Naive thymus-derived CD4-positive, alpha-beta T cell (primary cell): Measurements from ENCODE around the gene NFATC2. TPM values are rescaled to one million over a fixed set of nuclear protein-coding genes. Genes with fewer than 3 reads are reported as not detected.
A peak's percentile ranks its signal among the peaks of the same experiment; 100 is the strongest.
"Not testable (repeated sequence)": the region's sequence is repeated elsewhere in the genome, so short reads cannot be mapped to it uniquely, and the experiment has no call there.

Experiments
- ATAC-seq: fragments of 150-1000 bp; cut with Tn5 transposase; 2 replicates; pipeline ENCODE4 v1.10.0; 2021; ENCODE audit warnings: mild to moderate bottlenecking, moderate library complexity
- CTCF ChIA-PET: fragments of 350-600 bp; sonication (Branson Sonifier 250); formaldehyde crosslinking; loops from one replicate; lab custom pipeline; 2021; ENCODE audit warnings: antibody characterized with exemption; lab: Charles Lee
- POLR2A ChIA-PET: fragments of 350-600 bp; sonication (Branson Sonifier 250); formaldehyde crosslinking; loops from one replicate; lab custom pipeline; 2021; ENCODE audit warnings: antibody characterized with exemption, inconsistent platforms; lab: Charles Lee
- DNase-seq, 9 donors: peaks; one replicate each; pipeline versions ENCODE4 v3.0.0 to v3.0.0-alpha.2; 2020 to 2022; ENCODE audit warnings: mixed read lengths in 1 of 9
- H3K27ac ChIP-seq: one replicate; pipeline ENCODE4 v1.7.0; 2013; ENCODE audit warnings: mild to moderate bottlenecking, low read depth, low read length, moderate library complexity
- H3K27me3 ChIP-seq, 2 donors: one replicate each; pipeline ENCODE4 v1.7.0; 2013; ENCODE audit warnings: low read length in 2 of 2, mild to moderate bottlenecking in 2 of 2, moderate library complexity in 2 of 2; ENCODE audit not compliant: control insufficient read depth in 2 of 2, insufficient read depth in 2 of 2
- H3K36me3 ChIP-seq, 3 experiments: 1 replicate in 2 of 3; 2 replicates in 1 of 3; pipeline ENCODE4 v1.7.0; 2013; ENCODE audit warnings: low read length in 3 of 3, mild to moderate bottlenecking in 3 of 3, moderate library complexity in 1 of 3; ENCODE audit not compliant: insufficient read depth in 3 of 3, control insufficient read depth in 2 of 3
- H3K4me1 ChIP-seq, 2 donors: one replicate each; pipeline ENCODE4 v1.7.0; 2013; ENCODE audit warnings: low read length in 2 of 2, mild to moderate bottlenecking in 2 of 2, moderate library complexity in 1 of 2; ENCODE audit not compliant: control insufficient read depth in 2 of 2, insufficient read depth in 2 of 2
- H3K4me3 ChIP-seq: 2 replicates; pipeline ENCODE4 v1.7.0; 2013; ENCODE audit warnings: mild to moderate bottlenecking, low read length
- H3K9me3 ChIP-seq, 3 experiments: 1 replicate in 2 of 3; 2 replicates in 1 of 3; pipeline ENCODE4 v1.7.0; 2013; ENCODE audit warnings: low read length in 3 of 3; ENCODE audit not compliant: control insufficient read depth in 2 of 3
- H3K27ac Mint-ChIP-seq, 9 donors: one replicate each; pipeline ENCODE4 v1.8.0; 2020 to 2022; ENCODE audit warnings: mixed read lengths in 9 of 9, mild to moderate bottlenecking in 8 of 9, moderate library complexity in 5 of 9, inconsistent platforms in 2 of 9
- H3K27me3 Mint-ChIP-seq, 5 donors: one replicate each; pipeline ENCODE4 v1.8.0; 2021 to 2022; ENCODE audit warnings: mixed read lengths in 5 of 5, mild to moderate bottlenecking in 1 of 5
- H3K36me3 Mint-ChIP-seq, 5 donors: one replicate each; pipeline ENCODE4 v1.8.0; 2020 to 2022; ENCODE audit warnings: mixed read lengths in 5 of 5, mild to moderate bottlenecking in 3 of 5, inconsistent platforms in 1 of 5
- H3K4me1 Mint-ChIP-seq, 7 donors: one replicate each; pipeline ENCODE4 v1.8.0; 2020 to 2022; ENCODE audit warnings: mixed read lengths in 7 of 7, mild to moderate bottlenecking in 3 of 7, inconsistent platforms in 1 of 7
- H3K4me3 Mint-ChIP-seq, 10 donors: one replicate each; pipeline ENCODE4 v1.8.0; 2020 to 2022; ENCODE audit warnings: mild to moderate bottlenecking in 10 of 10, mixed read lengths in 10 of 10, moderate library complexity in 6 of 10, inconsistent platforms in 2 of 10
- H3K9me3 Mint-ChIP-seq, 11 donors: one replicate each; pipeline ENCODE4 v1.8.0; 2020 to 2022; ENCODE audit warnings: mixed read lengths in 11 of 11, mild to moderate bottlenecking in 4 of 11, inconsistent platforms in 1 of 11, moderate library complexity in 1 of 11
- intact Hi-C, 2 donors: fragments of 100-400 bp; cut with micrococcal nuclease; formaldehyde crosslinking; loops; one replicate each; pipeline ENCODE4 v1.15.1; 2023
- polyA plus RNA-seq, 2 donors: library from polyadenylated mRNA; unstranded; fragments of 300-500 nt; fragmentation: Illumina TruSeq; gene quantifications; one replicate each; pipeline ENCODE4 v1.2.3, GENCODE V29; 2021
- total RNA-seq, 6 experiments: library from RNA in 5 of 6; stranded (reverse) in 5 of 6; gene quantifications; 1 replicate in 5 of 6; 2 replicates in 1 of 6; pipeline ENCODE4 v1.2.3 and lab custom pipeline; 2021 to 2026

Gene NFATC2
- total and polyA plus RNA-seq, 7 experiments from 2014 or later = 16.6 to 66.8 (median 42.6) TPM

DNA sequence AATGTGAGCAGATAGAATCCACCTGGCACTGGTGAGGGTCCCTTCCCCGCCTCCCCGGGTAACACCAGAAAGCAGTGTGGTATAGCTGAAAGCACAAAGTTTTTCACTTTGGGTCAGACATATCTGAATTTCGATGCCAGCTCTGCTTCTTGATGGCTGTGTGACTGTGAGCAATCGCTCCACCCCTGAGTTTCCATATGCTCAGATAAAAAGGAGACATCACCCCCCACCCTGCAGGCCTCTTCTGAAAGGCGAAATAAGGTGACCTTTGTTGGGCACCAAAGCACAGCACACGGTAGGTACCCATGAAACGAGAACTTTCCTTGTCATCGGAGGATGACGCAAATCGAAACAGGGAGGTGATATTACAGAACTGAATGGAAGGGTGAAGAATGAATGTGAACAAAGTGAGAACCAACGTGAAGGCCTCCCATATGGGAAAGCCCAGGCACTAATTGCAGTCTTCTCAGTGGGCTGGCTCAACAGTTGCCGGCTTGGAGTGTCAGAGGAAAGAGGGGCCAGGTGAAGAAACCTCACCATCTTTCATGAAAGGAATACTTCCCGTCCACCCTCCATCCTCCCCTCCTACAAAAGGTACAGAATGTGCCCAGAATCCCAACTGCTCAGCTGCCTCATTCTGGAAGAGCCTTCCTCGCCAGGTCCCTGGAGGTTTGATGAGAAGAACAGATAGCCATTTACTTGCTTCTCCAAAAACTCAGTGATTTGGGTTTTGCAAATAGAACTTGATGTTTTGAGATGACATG is 61.8 kb downstream of the NFATC2 start:
- H3K4me1 ChIP-seq = peaks cover 30 to 33% of the 10 kb centered on the region in 2 donors
- H3K27ac ChIP-seq = peak overlapping the region; percentile 63
- H3K9me3 Mint-ChIP-seq = peaks cover 0 to 7% (median 0%) of the 10 kb centered on the region in 11 donors
- ChIA-PET CTCF (interaction anchor here (0.6 to 1.9 kb wide), 3 partner anchors 10 to 545 kb away, joined by 3 to 5 read pairs (median 5); no protein-coding TSS in a partner anchor), POLR2A (interaction anchor here (1.0 to 1.4 kb wide), 2 partner anchors 14 to 62 kb away, joined by 3 read pairs; partner anchors contain the start of gene NFATC2)
- DNase-seq (peak in 2 of 9 donors; percentile 36 to 66), ATAC-seq (peak; percentile 68)
- H3K9me3 ChIP-seq = no peaks in the 10 kb centered on the region
- H3K27ac Mint-ChIP-seq = peak overlapping the region; percentile 60 to 94 (median 88)
- intact Hi-C loops = loop anchor here (1.0 to 2.0 kb wide), 5 partner anchors 14 to 76 kb away; no protein-coding TSS in a partner anchor
- peak overlapping the region; percentile 60 to 86 (median 76) for H3K4me3 Mint-ChIP-seq
- peak overlapping the region; percentile 8 for H3K4me3 ChIP-seq
- peaks cover 0 to 16% (median 2%) of the 10 kb centered on the region in 3 experiments for H3K36me3 ChIP-seq
- H3K36me3 Mint-ChIP-seq = peaks cover 13 to 57% (median 30%) of the 10 kb centered on the region in 5 donors
- peaks cover 64 to 90% (median 86%) of the 10 kb centered on the region in 7 donors for H3K4me1 Mint-ChIP-seq
- no peaks in the 10 kb centered on the region for H3K27me3 ChIP-seq
- H3K27me3 Mint-ChIP-seq = no peaks in the 10 kb centered on the region

DNA sequence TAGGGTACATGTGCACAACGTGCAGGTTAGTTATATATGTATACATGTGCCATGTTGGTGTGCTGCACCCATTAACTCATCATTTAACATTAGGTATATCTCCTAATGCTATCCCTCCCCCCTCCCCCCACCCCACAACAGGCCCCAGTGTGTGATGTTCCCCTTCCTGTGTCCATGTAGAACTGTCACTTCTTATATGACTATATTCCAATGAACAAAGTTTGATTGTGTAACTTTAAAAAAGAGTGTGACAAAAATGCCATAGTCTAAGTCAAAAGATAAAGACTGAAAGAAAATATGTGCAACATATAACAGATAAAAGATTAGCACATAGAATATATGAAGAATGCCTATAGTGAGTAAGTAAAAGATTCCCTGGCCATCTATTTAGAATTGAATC is 66.4 kb downstream of the NFATC2 start:
- POLR2A ChIA-PET = interaction anchor here (1.5 kb wide), 1 partner anchor 17 kb away, joined by 8 read pairs; no protein-coding TSS in a partner anchor
- H3K27me3 ChIP-seq, H3K9me3 ChIP-seq, H3K9me3 Mint-ChIP-seq, H3K4me3 Mint-ChIP-seq, H3K27me3 Mint-ChIP-seq, ATAC-seq, H3K4me3 ChIP-seq, DNase-seq, intact Hi-C loops, CTCF ChIA-PET, H3K27ac ChIP-seq: not testable (repeated sequence)
- Mint-ChIP-seq H3K36me3 (peaks cover 6 to 65% (median 46%) of the 10 kb centered on the region in 5 donors), H3K4me1 (peaks cover 32 to 71% (median 63%) of the 10 kb centered on the region in 7 donors), H3K27ac (peak overlapping the region in 1 of 9 donors; percentile 44)
- Histone ChIP-seq H3K36me3 (peaks cover 2 to 41% (median 5%) of the 10 kb centered on the region in 3 experiments), H3K4me1 (peaks cover 26% of the 10 kb centered on the region in 2 donors)

DNA sequence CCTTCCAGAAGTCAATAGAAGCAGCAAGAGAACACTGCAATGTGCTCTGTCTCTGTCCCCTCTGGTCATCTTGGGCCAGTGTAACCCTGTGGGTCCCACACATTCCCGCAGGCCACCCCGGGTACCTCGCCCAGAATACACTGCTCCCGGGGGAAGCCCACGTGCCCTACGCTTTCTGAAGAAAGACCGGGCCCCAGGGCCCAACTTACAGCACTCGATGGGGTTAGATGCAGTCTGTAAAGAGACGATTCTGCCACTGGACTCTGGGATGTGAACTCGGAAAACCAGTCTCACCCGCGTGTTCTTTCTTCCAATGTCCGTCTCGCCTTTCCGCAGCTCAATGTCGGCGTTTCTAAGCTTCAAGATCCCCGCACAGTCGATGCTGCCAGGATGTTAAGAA is 68.7 kb downstream of the NFATC2 start:
- H3K27ac Mint-ChIP-seq = no peak overlapping the region
- no peak for DNase-seq
- CTCF ChIA-PET = no interaction called here

DNA sequence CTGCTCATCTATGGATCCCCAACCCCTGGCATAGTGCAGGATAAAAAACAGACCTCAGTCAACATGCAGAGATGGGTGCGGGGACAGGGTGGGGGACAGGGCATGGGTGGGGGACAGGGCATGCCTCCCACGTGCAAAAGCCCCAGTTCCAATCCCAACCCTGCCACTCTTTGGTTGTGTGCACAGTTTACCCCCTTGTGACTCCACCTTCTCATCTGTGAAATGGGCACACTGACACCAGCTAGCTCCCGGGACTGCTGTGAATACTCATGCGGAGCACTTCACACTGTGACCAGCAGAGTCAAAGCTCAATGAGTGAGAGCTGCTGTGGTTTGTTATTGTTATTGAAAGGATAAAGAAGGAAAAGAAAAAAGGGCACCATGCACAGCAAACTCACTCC is 69.3 kb downstream of the NFATC2 start:
- H3K27ac Mint-ChIP-seq = peak overlapping the region in 5 of 9 donors; percentile 20 to 90 (median 38)
- Histone ChIP-seq H3K4me3 (no peak overlapping the region), H3K27me3 (no peaks in the 10 kb centered on the region), H3K27ac (no peak overlapping the region), H3K4me1 (peaks cover 13 to 17% of the 10 kb centered on the region in 2 donors), H3K36me3 (peaks cover 0 to 53% (median 18%) of the 10 kb centered on the region in 3 experiments), H3K9me3 (no peaks in the 10 kb centered on the region)
- no peak for ATAC-seq
- peaks cover 0 to 5% (median 0%) of the 10 kb centered on the region in 11 donors for H3K9me3 Mint-ChIP-seq
- no peak for DNase-seq
- H3K4me3 Mint-ChIP-seq = no peak overlapping the region
- ChIA-PET CTCF (no interaction called here), POLR2A (no interaction called here)
- peaks cover 10 to 66% (median 48%) of the 10 kb centered on the region in 5 donors for H3K36me3 Mint-ChIP-seq
- intact Hi-C loops = no loop called here
- H3K4me1 Mint-ChIP-seq = peaks cover 27 to 64% (median 54%) of the 10 kb centered on the region in 7 donors
- H3K27me3 Mint-ChIP-seq = no peaks in the 10 kb centered on the region

More for the DNA sequence above, 68.7 kb downstream of the NFATC2 start:
- Mint-ChIP-seq H3K9me3 (peaks cover 0 to 7% (median 0%) of the 10 kb centered on the region in 11 donors), H3K4me1 (peaks cover 32 to 69% (median 59%) of the 10 kb centered on the region in 7 donors), H3K4me3 (no peak overlapping the region), H3K36me3 (peaks cover 14 to 71% (median 53%) of the 10 kb centered on the region in 5 donors), H3K27me3 (no peaks in the 10 kb centered on the region)
- H3K27ac ChIP-seq = no peak overlapping the region
- peaks cover 13 to 17% of the 10 kb centered on the region in 2 donors for H3K4me1 ChIP-seq
- ATAC-seq = no peak
- H3K27me3 ChIP-seq = no peaks in the 10 kb centered on the region
- H3K4me3 ChIP-seq = no peak overlapping the region
- intact Hi-C loops = no loop called here
- H3K9me3 ChIP-seq = no peaks in the 10 kb centered on the region
- peaks cover 2 to 49% (median 18%) of the 10 kb centered on the region in 3 experiments for H3K36me3 ChIP-seq
- POLR2A ChIA-PET = interaction anchor here (0.7 kb wide), 1 partner anchor 69 kb away, joined by 4 read pairs; the partner anchor contains the start of gene NFATC2

DNA sequence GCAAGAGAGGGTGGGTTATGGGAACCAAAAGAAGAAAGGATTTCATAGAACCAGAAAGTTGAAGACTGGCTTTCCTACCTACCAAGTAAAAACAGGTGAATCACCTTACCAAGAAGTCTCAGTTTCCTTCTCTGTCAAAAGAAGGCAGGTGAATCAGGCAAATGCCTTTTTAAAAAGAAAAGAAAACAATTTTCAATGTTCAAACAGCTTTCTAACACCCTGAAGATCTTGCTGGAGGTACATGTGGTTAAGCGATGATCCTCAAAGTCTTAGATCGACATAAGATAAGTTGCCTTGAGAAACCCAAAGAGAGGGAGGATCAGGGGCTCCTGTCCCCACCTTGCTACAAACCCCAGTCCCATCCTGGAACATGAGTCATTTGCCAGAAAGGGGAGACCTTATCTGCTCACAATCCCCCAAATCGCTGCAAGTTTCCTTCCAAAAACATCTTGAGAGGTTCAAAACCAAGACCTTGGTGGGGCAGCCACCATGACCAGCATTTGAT is 71.6 kb downstream of the NFATC2 start:
- H3K4me1 Mint-ChIP-seq = peaks cover 21 to 52% (median 38%) of the 10 kb centered on the region in 7 donors
- ChIA-PET CTCF (interaction anchor here (0.7 kb wide), 1 partner anchor 39 kb away, joined by 3 read pairs; no protein-coding TSS in a partner anchor), POLR2A (interaction anchor here (0.9 kb wide), 1 partner anchor 16 kb away, joined by 3 read pairs; no protein-coding TSS in a partner anchor)
- H3K4me3 ChIP-seq = no peak overlapping the region
- H3K27ac Mint-ChIP-seq = peak overlapping the region; percentile 59 to 90 (median 84)
- no peaks in the 10 kb centered on the region for H3K9me3 Mint-ChIP-seq
- H3K27me3 ChIP-seq = no peaks in the 10 kb centered on the region
- intact Hi-C loops = no loop called here
- H3K36me3 ChIP-seq = peaks cover 0 to 65% (median 18%) of the 10 kb centered on the region in 3 experiments
- peak overlapping the region in 7 of 10 donors; percentile 12 to 69 (median 29) for H3K4me3 Mint-ChIP-seq
- DNase-seq = peak in 1 of 9 donors; percentile 12
- peaks cover 10 to 55% (median 35%) of the 10 kb centered on the region in 5 donors for H3K36me3 Mint-ChIP-seq
- H3K27ac ChIP-seq = peak overlapping the region; percentile 25
- H3K27me3 Mint-ChIP-seq = no peaks in the 10 kb centered on the region
- ATAC-seq = peak; percentile 31
- no peaks in the 10 kb centered on the region for H3K9me3 ChIP-seq
- H3K4me1 ChIP-seq = peaks cover 9 to 17% of the 10 kb centered on the region in 2 donors

- DNase-seq (no peak), ATAC-seq (no peak)
- POLR2A ChIA-PET = interaction anchor here (0.9 kb wide), 1 partner anchor 16 kb away, joined by 3 read pairs; no protein-coding TSS in a partner anchor
- H3K9me3 ChIP-seq = no peaks in the 10 kb centered on the region
- H3K4me1 ChIP-seq = peaks cover 9 to 17% of the 10 kb centered on the region in 2 donors
- Mint-ChIP-seq H3K9me3 (no peaks in the 10 kb centered on the region), H3K27ac (peak overlapping the region in 8 of 9 donors; percentile 59 to 90 (median 84)), H3K4me3 (peak overlapping the region in 6 of 10 donors; percentile 12 to 69 (median 34)), H3K27me3 (no peaks in the 10 kb centered on the region), H3K36me3 (peaks cover 10 to 55% (median 35%) of the 10 kb centered on the region in 5 donors), H3K4me1 (peaks cover 18 to 48% (median 34%) of the 10 kb centered on the region in 7 donors)
- CTCF ChIA-PET = no interaction called here
- no peak overlapping the region for H3K4me3 ChIP-seq
- H3K36me3 ChIP-seq = peaks cover 0 to 62% (median 21%) of the 10 kb centered on the region in 3 experiments
- peak overlapping the region; percentile 7 for H3K27ac ChIP-seq
- no peaks in the 10 kb centered on the region for H3K27me3 ChIP-seq
- intact Hi-C loops = no loop called here
Observed at GRCh38 chr20:51470499-51470820, 72.1 kb downstream of the NFATC2 start.
